DMS 273 treated with DMSO at 0.1 percent for 48 hours (cell line): Measurements from ENCODE around the gene CUX1.
"Not testable (repeated sequence)": the region's sequence is repeated elsewhere in the genome, so short reads cannot be mapped to it uniquely, and the experiment has no call there.

Experiments
- DNase-seq: peaks from one replicate; lab custom pipeline; 2025; lab: John Stamatoyannopoulos, UW

CUX1 gene

DNA sequence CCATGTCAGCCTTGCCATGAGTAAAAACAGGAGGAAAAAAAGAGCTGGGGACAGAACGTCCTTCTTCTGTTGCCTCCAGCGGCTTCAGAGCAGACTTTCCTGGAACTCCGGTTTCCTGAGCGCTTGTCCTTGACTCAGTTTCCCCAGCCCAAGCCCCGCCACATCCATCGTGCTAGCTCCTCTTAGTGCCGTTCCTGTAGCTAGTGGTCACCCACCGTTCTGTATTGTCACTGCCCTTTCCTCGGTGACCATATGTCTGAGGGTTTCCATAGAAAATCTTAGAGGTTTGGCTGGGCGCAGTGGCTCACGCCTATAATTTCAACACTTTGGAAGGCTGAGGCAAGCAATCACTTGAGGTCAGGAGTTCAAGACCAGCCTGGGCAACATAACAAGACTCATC, 100.1 kb downstream of the CUX1 start:
- no peak for DNase-seq

- DNase-seq = no peak
Measured at GRCh38 chr7:101918426-101918825, 101.0 kb downstream of the CUX1 start.

DNA sequence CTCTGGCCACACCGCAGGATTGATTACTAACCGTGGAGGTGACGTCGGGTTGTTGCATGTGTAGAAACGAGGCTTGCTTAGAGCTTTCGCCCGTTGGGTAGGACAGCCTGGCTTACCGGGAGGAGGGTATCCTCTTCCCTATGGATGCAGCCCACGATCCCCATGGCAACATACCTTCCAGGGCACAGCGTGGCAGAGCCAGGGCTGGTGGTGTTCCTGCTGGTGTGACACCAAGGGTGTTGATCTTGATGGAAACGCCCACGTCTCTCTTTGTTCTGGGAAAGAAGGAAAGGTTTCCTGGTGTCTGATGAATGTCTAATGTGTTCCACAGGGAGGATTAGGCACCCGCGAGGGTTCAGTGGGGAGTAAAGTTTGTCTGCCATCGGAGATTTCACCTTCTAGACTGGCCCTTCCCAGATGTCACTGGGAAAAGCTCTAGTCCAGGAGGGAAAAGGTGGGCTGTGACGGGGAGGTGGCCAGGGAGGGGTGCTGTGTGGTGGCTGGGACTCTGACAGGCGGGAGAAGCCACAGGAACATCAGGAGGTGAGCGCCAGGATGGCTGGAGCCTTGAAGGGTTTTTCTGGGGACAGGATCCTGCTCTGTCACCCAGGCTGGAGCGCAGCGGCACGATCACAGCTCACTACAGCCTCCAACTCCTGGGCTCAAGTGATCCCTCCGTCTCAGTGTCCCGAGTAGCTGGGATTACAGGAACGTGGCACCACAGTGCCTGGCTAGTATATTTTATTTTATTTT, 102.1 kb downstream of the CUX1 start:
- no peak for DNase-seq

- DNase-seq = no peak
Measured at GRCh38 chr7:101921061-101921460, 103.6 kb downstream of the CUX1 start.

- DNase-seq = not testable (repeated sequence)
Measured at GRCh38 chr7:101921546-101922489, 104.4 kb downstream of the CUX1 start.

DNA sequence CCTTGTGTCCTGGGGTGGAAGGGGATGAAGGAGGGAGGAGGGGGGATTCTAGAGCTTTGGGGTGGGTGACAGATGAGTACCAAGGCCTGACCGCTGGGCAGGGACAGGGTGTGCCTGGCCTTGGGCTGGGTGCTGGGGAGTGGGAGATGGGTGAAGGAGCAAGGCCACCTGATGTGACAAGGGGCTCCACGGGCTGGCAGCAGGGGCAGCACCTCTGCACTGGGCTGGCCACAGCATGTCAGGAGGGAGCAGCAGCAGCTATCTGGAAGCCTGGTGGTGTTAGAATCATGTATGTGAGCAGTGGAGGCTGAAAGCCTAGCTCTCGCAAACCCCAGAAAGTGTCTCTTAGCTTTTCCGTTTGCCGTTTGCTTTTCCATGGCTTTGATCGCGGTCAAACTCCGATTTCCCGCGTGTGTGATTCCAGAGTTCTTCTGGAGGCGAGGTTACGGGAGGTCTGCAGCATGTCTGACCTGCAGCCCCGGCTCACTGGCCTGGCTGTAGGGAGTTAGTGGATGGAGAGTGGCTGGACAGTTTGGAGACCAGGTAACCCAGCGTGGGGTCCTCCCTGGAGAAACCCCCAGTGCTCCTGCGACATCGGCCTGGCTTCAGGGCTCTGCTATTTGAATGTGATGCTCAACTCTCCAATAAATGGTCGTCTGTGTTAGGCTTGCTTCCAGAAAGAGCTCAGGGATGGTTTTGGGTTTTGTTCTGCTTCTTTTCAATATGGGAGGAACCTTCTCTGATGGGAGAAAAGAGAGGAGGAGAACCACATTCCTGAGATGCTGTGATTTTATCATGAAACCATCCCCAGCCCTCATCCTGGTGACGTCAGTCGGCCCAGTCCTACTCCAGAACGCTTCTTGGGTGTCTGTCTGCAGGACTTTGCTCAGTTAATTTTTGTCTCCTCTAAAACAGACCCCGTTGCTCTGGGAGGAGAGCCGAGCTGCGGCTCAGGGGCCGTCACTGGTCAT, 105.5 kb downstream of the CUX1 start:
- no peak for DNase-seq

GRCh38 chr7:101923602-101923985, 106.2 kb downstream of the CUX1 start:
- DNase-seq = no peak

DNA sequence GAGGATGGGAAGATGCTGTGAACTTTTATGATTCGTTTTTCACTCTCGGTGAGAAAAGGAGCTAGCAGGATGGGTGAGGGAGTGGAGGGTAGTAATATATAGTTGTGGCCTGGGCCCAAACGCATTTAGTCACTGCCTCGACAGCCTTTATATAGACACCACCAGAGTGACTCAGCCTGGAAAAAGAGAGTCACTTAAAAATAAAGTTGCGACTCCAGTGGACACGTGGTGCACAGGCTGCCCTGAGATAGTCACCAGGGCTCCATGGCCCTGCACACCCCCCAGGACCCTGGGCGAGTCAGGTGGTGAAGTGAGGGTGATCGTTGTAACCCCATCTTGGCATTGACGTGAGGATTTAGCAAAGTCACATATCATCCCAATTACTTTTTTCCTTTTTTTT, 106.7 kb downstream of the CUX1 start:
- DNase-seq = no peak

- DNase-seq = no peak
Measured at GRCh38 chr7:101926265-101926664, 108.8 kb downstream of the CUX1 start.

DNA sequence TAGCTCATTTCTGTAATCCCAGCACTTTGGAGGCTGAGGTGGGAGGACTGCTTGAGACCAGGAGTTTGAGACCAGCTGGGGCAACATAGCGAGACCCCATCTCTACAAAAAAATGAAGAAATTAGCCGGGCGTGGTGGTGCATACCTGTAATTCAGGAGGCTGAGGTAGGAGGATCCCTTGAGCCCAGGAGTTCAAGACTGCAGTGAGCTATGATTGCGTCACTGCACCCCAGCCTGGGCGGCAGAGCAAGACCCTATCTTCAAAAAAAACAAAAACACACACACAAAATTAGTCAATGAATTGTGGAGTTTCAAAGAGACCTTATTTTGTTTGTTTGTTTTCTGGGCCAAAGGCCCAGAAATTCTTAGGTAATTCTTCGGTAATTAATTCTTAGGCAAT, 110.0 kb downstream of the CUX1 start:
- no peak for DNase-seq

- DNase-seq = no peak
Measured at GRCh38 chr7:101927802-101928201, 110.4 kb downstream of the CUX1 start.

DNA sequence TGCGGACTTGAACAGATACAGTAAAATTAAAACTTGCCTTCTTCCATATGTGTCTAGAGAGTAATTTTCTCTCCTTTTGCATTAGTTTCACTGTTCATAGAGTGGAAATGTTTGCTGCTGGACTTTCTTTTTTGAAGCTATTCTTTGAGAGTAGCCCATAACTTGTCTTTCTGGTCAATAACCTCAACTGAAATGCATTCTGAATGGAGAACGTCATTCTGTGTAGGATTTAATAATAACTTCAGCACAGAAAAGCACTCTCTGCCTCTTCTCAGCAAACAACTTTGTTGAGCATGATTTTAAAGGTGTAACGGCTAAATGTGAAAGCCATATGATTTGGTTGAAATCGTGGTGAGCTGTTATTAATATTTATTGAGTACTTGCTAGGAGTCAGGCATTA, 111.8 kb downstream of the CUX1 start:
- no peak for DNase-seq

DNA sequence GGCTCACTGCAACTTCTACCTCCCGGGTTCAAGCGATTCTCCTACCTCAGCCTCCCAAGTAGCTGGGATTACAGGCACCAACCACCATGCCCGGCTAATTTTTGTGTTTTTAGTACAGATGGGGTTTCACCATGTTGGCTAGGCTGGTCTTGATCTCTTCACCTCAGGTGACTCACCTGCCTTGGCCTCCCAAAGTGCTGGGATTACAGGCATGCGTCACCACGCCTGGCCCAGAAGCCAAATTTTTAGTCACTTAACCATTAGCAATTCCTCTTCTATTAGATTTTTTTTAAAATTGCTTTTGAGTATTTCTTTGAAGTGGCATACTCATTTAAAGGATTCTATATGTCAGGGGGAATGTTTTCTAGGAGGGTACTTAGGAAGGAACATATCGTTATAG, 112.5 kb downstream of the CUX1 start:
- DNase-seq = not testable (repeated sequence)

DNA sequence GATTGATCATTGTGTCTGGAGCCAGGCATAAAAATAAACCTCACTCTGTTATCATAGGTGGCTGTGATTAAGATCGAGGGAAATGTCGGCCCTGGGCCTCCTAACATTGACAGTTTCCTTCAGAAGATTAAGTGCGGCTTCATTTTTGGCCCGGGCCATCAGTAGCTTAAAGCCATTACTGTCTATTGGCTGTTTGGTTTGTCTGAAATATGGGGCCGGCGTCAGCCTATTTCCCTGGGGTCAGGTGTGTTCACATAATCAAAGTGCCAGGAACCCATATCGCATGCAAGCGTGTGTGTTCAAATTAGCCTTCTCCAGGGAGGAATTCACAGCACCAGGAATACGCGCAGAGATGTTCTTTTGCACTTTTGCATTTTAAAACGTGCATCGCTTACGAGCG, 114.7 kb downstream of the CUX1 start:
- DNase-seq = no peak

- DNase-seq = no peak
Measured at GRCh38 chr7:101933028-101933427, 115.6 kb downstream of the CUX1 start.

- DNase-seq = no peak
Measured at GRCh38 chr7:101933688-101934121, 116.3 kb downstream of the CUX1 start.

DNA sequence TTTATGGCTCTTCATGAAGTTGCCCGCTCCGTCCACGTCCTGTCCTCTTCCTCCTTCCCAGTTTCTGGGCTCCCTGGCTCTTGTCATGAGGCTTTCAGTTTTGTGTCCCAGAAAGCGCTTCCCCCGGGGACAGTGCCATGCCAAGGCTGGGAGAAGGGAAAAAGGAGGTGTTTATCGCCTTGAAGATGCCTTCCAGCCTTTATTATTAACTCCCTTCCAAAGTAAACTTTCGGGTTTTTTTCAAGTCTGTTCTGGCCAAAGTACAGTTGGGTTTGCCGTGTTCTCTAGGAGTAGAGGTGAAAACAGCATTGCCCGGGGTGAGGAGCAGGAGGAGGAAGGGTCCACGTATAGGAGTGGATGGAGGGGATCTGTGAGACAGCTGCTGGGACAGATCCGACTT, 117.2 kb downstream of the CUX1 start:
- no peak for DNase-seq

DNA sequence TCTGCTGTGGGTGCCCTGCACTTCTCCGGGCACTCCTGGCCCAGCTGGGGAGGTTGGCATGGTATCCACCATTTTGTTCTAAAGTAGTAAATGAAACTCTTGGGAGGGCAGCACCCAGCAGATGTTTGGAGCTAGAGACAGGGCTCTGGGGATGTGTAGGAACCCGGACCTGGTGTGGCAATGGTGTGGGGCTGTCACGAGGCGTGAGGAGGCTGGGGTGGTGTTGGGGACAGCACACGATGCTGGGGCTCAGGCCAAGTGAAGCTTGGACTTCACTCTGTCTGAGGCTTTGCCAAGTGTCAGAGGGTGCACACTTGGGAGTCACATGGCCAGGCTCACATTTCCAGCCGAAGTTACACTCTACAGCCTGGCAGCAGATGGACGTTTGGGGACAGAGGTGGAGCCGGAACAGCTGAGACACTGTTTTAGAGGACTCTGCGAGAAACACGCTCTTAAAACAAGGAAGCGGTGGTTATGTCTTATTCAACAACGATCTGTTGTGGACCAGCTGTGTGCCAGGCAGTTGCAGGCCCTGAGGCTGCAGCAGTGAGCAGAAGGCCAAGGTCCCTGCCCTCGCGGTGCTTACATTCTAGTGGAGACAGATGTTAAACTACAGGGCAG, 118.2 kb downstream of the CUX1 start:
- no peak for DNase-seq

DNA sequence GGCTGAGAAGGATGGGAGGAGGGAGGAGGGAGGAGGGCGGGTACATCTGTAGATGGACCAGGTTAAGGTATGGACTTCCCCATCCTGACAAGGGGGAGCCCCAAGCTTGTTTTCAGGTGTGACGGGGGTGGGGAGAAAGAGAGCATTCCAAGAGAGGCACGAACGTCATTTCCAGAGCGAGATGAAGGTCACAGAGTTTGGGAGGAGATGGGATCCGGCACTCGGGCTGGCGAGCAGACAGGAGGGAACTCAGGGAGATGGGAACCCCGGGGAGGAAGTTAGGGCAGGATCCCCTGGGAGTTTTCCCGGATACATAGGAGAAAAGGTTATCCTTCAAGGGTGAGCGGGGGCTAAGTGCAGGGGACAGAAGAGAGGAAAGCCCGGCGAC, 118.8 kb downstream of the CUX1 start:
- no peak for DNase-seq

- no peak for DNase-seq
Measured at GRCh38 chr7:101936611-101937231, 119.3 kb downstream of the CUX1 start.
